B cell (primary cell): ENCODE data around the gene SCUBE1.

Experiments used
- CTCF ChIP-seq: fragments of 200-600 bp; IDR thresholded peaks from one replicate; pipeline ENCODE4 v1.8.0; 2022; ENCODE audit warnings: antibody characterized with exemption, mild to moderate bottlenecking
- EZH2 ChIP-seq: IDR thresholded peaks from 2 replicates; pipeline ENCODE4 v1.6.1; 2012; ENCODE audit warnings: borderline replicate concordance, low read depth, mild to moderate bottlenecking, moderate library complexity, low read length; ENCODE audit not compliant: insufficient read depth, poor library complexity, severe bottlenecking

GRCh38 chr22:43210631-43211515 lies 132.3 kb downstream of the SCUBE1 start:
- TF ChIP-seq CTCF (no peak), EZH2 (no peak)
